Activated T-cell treated with anti-CD3 and anti-CD28 coated beads for 48 hours (primary cell): ENCODE results near the gene CD86.
A peak's percentile ranks its signal among the peaks of the same experiment; 100 is the strongest.

ENCODE experiments used
- DNase-seq: peaks from one replicate; pipeline ENCODE4 v3.0.0-alpha.2; 2020; ENCODE audit warnings: low read depth

CD86 gene

DNA sequence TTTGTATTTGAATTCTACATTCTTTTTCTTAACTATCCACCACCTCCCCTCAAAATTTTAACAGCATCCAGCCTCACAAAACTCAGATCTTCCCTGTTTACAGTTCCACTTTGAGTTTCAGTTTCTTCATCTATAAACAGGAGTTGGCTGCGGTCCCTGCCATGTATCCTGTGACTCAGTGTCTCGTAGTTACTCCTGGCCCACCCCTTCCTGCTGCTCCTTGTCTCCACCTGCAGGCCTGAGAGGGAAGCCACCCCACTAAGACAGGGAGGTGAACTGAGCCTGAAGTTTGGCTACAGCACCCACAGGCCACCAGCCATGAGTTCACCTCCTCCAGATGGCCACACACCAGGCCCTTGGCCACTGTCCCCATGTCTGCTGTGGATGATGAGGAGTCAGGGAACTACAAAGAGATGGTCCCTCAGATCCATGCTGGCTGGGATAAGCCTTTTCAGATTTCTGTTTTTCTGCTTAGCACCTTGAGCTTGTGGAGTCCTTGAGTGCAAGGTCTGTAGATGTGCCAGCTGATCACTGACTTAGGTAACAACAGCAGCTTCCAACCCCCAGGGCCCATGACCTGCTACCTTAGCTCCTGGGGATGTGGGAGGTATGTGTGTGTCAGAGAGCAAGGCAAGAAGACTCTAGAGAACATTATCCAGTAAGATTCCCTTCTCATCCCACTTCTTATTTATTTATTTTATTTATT is 37.5 kb downstream of the CD86 start:
- DNase-seq, result peak; percentile 55

DNA sequence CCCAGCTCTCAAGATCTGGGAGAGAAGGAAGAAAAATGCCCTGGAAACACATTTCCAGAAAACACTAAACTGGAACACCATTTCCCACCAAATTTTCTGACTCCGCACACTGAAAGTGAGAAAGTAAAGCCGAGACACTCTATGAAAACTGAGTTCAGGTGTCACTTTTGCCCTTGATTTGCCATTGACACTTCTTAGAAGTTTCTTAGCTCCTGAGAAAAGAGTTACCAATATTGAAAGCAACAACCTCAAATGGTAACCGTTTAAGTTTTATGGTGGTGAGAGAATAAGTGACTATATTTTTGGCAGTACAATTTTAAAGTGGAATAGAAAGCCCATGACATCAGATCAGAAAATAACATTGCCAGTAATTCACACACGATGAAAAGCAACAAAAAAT is 39.0 kb downstream of the CD86 start:
- no peak for DNase-seq

DNA sequence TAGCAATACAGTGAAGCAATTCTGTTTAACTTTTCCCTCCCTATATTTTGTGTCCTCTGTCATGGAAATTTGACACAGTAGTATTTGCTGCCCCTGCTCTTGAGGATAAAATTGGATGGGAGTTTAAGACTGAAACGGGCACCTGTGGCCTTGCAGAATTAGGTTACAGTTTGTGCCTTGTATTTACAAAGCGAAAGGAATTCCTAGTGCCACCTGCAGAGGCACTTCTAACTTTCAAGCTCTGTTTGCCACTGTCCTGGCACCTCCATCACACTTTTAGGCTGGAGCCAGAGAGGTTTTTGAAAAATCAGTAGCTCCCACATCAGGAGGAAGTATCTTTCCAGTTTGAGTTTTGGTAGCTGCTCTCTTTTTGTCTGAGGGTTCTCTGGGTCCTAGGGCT is 39.5 kb downstream of the CD86 start:
- no peak for DNase-seq

DNA sequence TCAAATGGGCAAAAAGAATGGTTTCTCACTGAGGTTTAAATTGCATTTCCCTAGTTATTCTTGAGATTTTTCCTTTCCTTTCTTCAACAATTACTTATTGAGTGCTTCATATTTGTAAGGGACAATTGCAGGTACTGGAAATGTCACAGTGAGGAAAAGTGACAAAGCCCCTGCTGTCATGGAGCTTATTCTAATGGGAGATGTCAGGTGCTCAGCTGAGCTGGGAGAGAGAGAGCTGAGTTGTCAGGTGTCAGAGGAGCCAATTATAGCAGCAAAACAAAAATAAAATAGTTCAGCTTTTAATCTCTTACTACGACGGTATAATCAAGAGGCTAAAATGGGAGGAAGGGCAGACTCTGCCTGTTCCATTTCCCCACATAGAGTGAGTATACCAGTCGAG is 42.0 kb downstream of the CD86 start:
- no peak for DNase-seq

DNA sequence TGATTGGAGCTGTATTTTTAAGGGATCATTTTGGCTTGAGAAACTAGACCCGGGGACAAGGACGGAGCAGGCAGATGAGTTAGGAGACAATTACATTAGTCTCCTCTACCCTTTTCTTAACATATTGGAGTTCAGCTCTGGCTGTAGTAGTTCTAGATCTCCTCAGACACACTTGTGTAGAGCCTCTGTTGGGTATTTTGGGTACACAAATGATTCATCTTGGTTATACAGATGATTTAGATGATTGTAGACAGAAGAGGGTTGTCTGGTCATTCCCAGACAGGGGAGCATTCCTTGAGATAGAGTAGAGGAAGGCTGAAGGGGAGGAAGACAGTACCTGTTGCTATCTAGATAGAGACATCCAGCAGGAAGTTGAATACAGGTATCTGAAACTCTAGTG is 43.4 kb downstream of the CD86 start:
- DNase-seq, result no peak

DNA sequence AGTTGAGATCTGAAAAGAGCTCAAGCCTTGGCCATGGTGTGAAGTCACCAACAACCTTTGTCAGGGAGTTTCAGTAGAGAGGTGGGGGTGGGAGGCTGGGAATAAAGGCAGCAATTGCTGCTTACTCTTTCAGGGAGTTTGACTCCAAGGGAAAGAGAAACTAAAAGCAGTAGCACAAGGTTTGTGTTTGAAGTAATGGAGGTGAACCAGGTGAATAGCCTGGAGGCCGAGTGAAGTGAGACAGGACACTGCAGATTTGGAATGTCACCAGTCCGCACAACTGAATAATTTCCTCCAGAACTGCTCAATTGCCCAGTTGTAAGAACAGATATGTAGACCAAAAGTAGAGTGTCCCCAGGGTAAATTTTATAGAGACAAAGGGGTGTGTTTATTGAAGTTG is 44.1 kb downstream of the CD86 start:
- no peak for DNase-seq

DNA sequence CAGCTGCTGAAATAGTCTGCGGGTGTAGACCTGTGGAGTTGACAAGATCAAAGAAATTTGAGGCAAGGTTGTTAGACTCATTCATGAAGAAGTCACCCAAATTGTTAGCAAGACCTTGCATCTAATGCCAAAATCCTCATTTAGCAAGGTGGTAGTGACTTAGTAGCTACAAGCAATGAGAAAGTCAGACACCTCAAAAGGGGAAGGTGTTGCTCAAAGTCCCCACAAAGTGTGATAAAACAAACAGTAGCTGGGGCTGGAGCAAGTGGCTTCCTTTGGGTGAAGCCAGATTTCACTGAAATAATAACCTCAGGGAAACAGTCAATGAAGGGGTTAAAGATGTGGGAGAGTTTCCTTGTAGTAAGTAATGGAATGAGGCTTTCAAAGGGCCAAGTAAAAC is 44.9 kb downstream of the CD86 start:
- DNase-seq, result no peak

DNA sequence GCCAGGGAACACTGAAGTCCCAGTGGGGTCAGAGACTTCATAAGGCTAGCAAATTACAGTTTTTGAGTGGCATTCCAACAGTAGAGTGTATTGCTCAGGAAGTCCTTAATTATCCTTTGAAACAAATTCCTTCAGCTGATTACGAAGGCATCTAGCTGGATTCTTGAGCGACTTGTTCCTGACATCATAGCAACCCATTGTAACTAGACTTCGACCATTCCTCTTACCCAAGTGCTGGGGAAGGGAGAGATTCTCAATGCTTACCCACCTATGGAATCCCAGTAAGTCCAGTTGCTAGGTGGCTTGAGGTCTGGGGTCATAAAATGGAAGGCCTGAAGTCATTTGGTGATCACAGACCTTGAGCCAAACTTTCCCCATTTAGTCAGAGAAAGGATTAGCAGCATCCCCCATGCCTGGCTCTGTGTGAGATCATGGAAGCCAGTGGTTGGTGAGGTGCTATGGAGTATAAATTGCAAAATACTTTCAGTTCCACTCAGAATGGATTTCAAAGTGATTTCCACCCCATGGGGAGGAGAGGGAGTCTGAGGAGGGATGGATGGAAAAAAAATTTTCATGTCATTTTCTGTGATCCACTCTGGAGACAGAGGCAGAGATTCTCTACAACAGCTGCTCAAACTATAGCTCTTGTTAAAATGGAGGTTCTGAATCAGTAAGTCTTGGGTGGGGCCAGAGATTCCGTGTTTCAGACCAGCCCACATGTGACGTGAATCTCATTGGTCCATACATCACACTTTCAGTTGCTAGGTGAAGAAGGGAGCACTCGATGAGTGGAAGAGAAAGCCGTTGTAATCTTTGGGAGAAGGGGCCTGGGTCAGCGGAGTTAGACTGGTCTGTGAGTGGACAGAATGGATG is 45.7 kb downstream of the CD86 start:
- DNase-seq, result no peak

DNA sequence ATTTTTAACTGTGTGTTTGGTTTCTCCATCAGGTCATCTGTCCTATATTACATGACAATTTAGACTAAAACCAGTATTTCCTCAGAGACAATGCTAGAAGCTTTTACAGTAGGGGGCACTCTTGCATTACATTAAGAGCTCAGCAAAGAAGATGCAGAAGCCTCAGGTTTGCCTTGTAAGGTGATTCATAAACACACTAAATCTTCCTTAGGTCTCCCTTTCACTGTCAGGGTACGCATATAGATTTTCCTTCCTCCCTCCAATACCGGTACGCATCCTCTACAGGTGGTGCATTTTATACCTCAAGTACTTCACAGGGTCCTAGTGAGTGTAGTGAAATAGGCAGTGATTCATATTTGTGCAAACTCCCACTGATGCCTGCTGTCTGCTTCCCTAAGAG is 46.5 kb downstream of the CD86 start:
- DNase-seq, result no peak

DNA sequence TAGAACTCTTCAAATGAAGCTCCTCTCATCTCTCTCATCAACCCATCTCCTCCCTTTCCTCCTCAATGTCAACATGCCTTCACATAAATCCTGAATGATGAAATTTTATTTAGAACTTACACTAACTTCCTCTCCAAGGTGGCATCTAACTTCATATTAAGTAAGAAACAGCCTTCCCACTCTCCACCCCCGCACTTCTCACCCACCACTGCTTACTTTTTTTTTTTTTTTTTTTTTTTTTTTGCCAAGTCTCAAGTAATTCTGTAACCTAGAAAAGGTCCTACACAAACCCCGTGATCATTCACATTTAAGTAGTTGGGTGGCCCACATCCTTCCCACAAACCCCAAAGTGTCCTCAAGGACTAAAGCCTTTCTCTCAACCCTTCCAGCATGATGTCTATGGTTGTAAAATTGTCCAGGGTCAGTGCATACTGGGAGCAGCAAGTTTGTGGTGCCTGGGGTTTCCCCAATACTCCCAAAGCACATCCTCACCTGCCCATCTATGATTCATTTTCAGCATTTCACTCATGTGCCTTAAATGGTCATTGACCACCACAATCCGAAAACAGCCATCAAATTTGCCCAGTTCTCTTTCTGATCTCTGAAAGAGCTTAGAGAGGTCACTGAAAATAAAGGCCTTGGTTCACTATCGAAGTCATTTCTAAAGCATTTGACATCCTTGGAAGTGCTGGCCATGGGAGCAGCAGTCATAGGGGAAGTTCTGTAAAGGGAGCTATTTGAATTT is 47.2 kb downstream of the CD86 start:
- DNase-seq, result no peak

DNA sequence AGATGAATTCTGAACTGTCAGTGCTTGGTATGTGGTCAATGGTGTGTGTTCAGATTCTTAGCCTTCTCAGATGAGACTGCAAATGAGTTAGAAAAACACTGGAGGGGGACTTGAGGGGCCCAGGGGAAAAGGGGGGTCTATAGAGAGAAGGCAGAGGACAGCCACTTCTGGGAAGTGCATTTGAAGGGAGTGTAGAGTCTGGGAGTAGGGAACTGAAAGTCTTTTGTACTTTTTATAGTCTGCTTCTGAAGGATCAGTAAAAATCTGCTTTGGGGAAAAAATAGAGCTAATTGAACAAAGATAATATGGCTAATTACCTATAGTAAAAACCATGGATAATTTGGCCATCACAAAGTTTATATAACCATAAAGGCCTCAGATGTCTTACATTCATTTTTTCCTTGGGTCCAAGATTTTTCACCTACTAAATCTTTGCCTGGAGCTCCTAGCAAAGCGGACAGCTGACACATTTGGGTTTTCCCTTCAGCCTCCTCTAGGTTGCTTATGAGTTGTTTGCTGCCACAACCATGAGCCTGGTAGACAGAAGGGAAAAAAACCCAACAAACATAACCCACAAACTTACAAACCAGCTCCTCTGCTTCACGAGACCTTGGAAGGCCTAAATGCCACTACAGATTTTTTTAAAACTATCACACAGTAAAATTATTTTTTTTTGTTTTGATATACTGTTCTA is 48.8 kb downstream of the CD86 start:
- DNase-seq, result no peak

DNA sequence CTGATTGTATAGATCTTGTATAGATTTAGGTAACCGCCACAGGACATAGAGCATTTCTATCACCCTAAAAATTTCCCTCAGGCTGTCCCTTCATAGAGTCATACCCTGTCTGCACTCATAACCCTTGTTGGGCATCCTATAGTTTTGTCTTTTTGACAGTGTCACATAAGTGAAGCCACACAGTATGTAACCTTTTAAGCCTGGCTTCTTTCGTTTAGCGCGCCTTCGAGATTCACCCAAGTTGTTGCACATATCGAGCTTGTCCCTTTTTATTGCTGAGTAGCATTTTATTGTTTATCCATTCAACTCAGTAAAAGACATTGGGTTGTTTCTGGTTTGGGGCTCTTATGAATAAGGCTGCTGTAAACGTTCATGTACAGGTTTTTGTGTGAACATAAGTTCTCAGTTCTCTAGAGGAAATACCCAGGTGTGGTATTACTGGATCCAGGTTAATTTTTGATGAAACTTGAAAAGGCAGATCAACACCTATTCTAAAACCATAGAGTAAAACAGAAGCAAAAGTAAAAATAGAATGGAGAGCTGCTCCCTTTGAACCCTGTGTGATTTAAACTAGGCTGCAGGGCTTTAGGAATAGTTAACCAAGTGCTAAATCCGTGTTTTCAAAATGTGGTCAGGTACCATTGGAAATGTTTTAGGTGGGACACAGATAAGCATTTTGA is 49.5 kb downstream of the CD86 start:
- no peak for DNase-seq

DNA sequence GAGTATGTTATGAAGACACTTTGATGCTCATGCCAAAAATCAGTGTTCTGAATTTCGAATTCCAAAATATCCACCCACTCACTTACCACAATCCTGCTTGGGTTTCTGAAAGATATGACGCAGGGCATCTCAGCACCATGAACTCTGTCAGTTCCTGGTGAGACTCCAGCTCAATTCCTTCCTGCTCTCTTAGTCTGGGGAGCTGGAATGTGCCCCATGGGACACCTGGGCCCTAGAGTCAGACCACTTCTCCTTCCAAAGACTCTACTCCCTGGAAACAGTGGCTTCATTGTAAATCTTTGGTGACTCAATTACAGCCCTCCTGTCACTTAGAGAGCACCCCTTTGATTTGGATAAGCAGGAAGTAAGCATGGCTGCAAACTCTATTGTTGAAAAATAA is 50.5 kb downstream of the CD86 start:
- DNase-seq, result no peak

DNA sequence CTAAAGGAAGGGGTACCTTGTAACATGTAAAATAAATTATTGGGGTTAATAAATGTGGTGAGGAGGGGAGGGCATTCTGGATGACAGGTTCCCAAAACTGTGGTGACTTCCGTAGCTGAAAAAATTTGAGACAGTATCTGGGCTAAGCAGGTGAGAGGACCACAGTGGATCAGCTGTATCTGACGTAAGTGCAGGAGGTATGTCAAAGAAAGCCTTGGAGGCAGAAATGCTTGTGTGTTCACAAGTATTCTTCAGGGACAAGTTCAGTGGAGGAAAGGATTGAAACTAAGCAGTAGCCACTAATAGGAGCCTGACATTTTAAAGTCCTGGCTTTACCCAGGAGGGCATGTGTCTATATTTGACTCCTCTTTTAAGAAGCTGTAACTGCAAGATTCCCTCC is 52.0 kb downstream of the CD86 start:
- no peak for DNase-seq

DNA sequence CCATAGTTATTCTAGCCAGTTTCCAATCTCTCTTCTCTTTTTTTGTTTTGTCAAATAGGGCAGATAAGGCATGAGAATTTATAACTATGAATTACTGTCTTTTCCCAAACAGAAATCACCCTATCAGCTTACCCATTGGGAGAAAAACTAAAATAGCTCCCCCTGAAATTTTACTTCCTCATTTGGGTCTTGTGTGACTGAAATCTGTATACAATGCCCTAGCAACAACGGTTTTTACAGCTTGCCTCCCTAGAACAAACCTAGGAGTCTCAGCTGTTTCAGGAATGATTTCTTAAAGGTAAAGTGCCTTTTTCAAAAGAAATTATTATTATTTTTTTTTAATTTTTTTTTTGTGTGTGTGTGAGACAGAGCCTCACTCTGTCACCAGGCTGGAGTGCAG is 56.8 kb downstream of the CD86 start:
- DNase-seq, result no peak

DNA sequence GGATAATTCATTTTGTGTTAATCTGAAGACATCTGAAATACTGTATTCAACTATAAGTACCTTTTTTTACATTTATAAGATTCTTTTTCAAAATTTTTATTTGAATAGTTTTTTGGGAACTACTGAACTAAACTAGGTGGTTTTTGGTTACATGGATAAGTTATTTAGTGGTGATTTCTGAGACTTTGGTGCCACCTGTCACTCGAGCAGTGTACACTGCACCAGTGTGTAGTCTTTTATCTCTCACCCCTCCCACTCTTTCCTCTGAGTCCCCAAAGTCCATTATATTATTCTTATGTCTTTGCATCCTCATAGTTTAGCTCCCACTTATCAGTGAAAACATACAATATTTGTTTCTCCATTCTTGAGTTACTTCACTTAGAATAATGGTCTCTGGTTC is 57.6 kb downstream of the CD86 start:
- no peak for DNase-seq

DNA sequence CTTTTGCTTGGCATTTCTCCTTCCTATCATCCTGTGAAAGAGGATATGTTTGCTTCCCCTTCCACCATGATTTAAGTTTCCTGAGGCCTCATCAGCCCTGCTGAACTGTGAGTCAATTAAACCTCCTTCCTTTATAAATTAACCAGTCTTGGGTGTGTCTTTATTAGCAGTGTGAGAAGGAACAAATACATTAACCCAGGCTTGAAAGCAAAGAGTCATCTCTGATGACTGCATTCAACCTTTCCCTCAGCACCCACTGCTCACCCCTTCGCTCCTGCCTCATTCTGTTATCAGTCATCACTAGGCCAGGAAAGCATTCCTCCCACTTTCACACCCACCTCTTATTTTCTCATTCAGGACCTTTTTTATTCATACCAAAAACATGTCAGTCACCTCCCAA is 68.7 kb downstream of the CD86 start:
- DNase-seq, result no peak

DNA sequence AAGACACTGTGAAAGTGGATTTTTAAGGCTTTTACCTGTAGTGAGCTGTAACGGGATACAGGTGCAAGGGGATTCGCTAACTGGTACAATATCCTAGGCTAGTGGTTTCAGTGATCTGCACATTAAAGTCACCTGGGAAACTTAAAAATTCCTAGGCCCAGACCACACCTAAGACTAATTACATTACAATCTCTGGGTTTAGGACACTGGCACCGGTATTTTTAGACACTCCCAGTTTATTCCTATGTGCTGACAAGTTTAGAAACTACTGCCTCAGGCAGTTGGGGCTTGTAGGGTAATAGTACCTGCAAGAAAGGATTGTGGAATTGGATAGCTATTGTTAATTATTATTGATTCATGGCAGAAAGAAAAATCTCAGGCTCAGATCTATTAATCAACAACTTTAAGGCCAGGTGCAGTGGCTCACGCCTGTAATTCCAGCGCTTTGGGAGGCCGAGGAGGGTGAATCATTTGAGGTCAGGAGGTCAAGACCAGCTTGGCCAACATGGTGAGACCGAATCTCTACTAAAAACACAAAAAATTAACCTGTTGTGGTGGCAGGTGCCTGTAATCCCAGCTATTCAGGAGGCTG is 77.9 kb downstream of the CD86 start:
- DNase-seq, result no peak

DNA sequence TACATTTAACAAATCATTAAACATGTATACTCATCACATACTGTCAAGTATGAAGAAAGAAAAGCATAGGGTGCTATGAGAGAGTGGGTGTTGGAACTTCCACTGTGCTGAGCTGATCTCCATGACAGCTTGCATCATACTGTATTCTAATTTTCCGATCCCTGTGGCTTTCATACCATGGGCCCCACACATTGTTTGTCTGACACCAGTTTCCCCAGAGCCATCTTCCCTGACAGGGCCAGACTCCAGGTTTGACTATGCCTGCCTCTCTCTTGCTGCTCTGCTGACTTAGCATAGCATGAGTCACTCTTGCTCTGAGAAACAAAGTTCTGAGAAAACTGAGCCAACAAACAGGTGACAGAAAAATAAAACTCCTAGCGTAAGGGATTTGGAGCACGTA is 91.3 kb downstream of the CD86 start:
- peak; percentile 63 for DNase-seq

DNA sequence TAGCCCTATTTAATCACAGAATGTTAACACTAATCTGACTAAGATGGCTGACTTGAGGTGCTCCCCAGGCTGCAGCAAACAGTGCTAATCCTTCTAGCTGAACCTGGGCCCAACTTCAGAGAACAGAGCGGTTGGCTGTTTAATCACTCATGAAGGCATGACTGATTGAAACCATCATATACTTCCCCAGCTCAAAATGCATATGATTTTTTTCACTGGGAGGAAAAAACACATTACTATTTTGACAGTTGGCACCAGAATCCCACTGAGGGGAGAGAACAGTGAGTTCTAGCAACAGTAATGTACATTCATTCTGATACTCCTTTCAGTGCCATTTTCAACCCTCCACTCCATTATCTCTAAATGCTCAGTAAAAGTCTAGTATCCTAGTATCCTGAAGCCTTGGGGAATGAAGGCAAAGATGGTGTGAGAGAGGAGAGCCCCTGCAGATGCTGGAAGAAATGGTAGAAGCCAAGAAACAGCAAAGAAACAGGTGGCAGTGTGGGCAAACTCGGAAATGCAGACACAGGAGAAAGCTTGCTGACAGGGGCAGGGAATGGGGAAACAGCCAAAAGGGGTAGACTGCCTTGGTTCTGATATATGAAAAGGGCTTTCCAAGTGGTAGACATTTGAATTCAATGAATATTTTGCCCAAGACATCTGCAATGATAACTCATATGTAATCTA is 93.9 kb downstream of the CD86 start:
- DNase-seq, result no peak

DNA sequence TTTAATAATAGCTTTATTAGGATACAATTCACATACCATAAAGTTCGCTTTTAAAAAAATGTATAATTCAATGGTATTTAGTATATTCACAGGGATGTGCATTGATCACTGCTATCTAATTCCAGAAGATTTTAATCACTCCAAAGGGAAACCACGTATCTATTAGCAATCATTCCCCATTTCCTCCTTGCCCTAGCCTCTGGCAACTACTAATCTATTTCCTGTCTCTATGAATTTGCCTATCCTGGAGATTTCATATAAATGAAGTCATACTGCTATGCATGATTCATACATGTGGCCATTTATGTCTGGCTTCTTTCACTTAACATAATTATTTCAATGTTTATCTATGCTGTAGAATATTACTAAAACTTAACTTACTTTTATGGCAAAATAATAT is 96.3 kb downstream of the CD86 start:
- DNase-seq, result no peak
